HCT116 (cell line): Measurements from ENCODE around the gene ANKRD10. TPM values are rescaled to one million over a fixed set of nuclear protein-coding genes. Genes with fewer than 3 reads are reported as not detected.
A peak's percentile ranks its signal among the peaks of the same experiment; 100 is the strongest.

ENCODE experiments used
- ATAC-seq: fragments of 200-7000 bp; cut with Tn5 transposase; 2 replicates; pipeline ENCODE4 v1.9.1; 2020; ENCODE audit warnings: mild to moderate bottlenecking, moderate library complexity
- BruUV-seq: library from RNA; stranded (reverse); fragments of 400-500 nt; replicated peaks from 2 replicates; lab custom pipeline; 2021; lab: Mats Ljungman, UMichigan
- CTCF ChIA-PET: fragments of 300-600 bp; sonication (Branson Sonifier 250); formaldehyde crosslinking; loops from one replicate; lab custom pipeline; 2021; ENCODE audit warnings: antibody characterized with exemption; lab: Charles Lee
- POLR2A ChIA-PET: fragments of 300-600, 350-600 bp; sonication (Branson Sonifier 250); formaldehyde crosslinking; loops from one replicate; lab custom pipeline; 2021; ENCODE audit warnings: antibody characterized with exemption; lab: Charles Lee
- RAD21 ChIA-PET, 2 experiments: fragments of 300-600 bp; sonication (Branson Sonifier 250); formaldehyde crosslinking; loops; one replicate each; lab custom pipeline; 2023; ENCODE audit warnings: low total read pairs in 2 of 2; ENCODE audit not compliant: uncharacterized antibody in 2 of 2, unreplicated experiment in 2 of 2, low non-redundant PET in 1 of 2; lab: Charles Lee
- DNase-seq: peaks from one replicate; pipeline ENCODE4 v3.0.0-alpha.2; 2010; ENCODE audit warnings: low read depth, low spot score
- H2AFZ ChIP-seq: fragments of 200-600 bp; shearing (Covaris generic), sonication (generic); 2 replicates; pipeline ENCODE4 v1.6.1; 2017; ENCODE audit warnings: low read depth, mixed run types, mixed read lengths, antibody characterized with exemption, low read length; ENCODE audit not compliant: poor library complexity, severe bottlenecking
- H3K27ac ChIP-seq: 2 replicates; pipeline ENCODE4 v1.5.1; 2012; ENCODE audit warnings: low read depth, low read length
- H3K27me3 ChIP-seq: fragments of 200-600 bp; sonication (generic); 2 replicates; pipeline ENCODE4 v1.6.1; 2016; ENCODE audit warnings: mixed run types, low read length, mixed read lengths; ENCODE audit not compliant: insufficient read depth
- H3K36me3 ChIP-seq, 2 experiments: fragments of 200-500 bp in 1 of 2; fragments of 200-600 bp in 1 of 2; sonication (Bioruptor generic) in 1 of 2; sonication (generic) in 1 of 2; 2 replicates each; pipeline versions ENCODE4 v1.5.1 to v1.6.1; 2014 to 2016; ENCODE audit warnings: low read length in 2 of 2, inconsistent platforms in 1 of 2, mixed read lengths in 1 of 2, mixed run types in 1 of 2; ENCODE audit not compliant: insufficient read depth in 2 of 2, control insufficient read depth in 1 of 2
- H3K4me1 ChIP-seq, 2 experiments: fragments of 200-600 bp in 1 of 2; sonication (generic) in 1 of 2; 2 replicates each; pipeline versions ENCODE4 v1.5.1 to v1.6.1; 2012 to 2017; ENCODE audit warnings: low read length in 2 of 2, inconsistent platforms in 1 of 2, mild to moderate bottlenecking in 1 of 2, mixed read lengths in 1 of 2, mixed run types in 1 of 2, moderate library complexity in 1 of 2; ENCODE audit not compliant: insufficient read depth in 2 of 2, control insufficient read depth in 1 of 2
- H3K4me2 ChIP-seq: fragments of 200-600 bp; sonication (generic); 2 replicates; pipeline ENCODE4 v1.6.1; 2017; ENCODE audit warnings: mixed run types, low read length, mixed read lengths
- H3K4me3 ChIP-seq, 2 experiments: fragments of 200-600 bp in 1 of 2; sonication (generic) in 1 of 2; replicated peaks in 1 of 2; 2 replicates each; pipeline ENCODE4 v1.5.1; 2011 to 2016; ENCODE audit warnings: low read length in 2 of 2, control low read depth in 1 of 2, low read depth in 1 of 2, mild to moderate bottlenecking in 1 of 2, mixed read lengths in 1 of 2, mixed run types in 1 of 2
- H3K79me2 ChIP-seq: fragments of 200-600 bp; sonication (generic); 2 replicates; pipeline ENCODE4 v1.6.1; 2017; ENCODE audit warnings: mild to moderate bottlenecking, mixed run types, low read length, moderate library complexity, mixed read lengths; ENCODE audit not compliant: insufficient read depth
- H3K9ac ChIP-seq: fragments of 200-600 bp; sonication (generic); 2 replicates; pipeline ENCODE4 v1.6.1; 2016; ENCODE audit warnings: low read length, mixed read lengths
- H3K9me2 ChIP-seq: fragments of 200-600 bp; sonication (generic), shearing (Covaris generic); 2 replicates; pipeline ENCODE4 v1.6.1; 2017; ENCODE audit warnings: mixed run types, mild to moderate bottlenecking, moderate library complexity; ENCODE audit not compliant: insufficient read depth
- H3K9me3 ChIP-seq, 2 experiments: fragments of 200-500 bp in 1 of 2; fragments of 200-600 bp in 1 of 2; sonication (Bioruptor generic) in 1 of 2; sonication (generic) in 1 of 2; 2 replicates each; pipeline ENCODE4 v1.6.1; 2014 to 2017; ENCODE audit warnings: low read length in 2 of 2, mixed read lengths in 2 of 2, inconsistent platforms in 1 of 2, low read depth in 1 of 2, mild to moderate bottlenecking in 1 of 2, mixed run types in 1 of 2, moderate library complexity in 1 of 2; ENCODE audit not compliant: control insufficient read depth in 1 of 2, insufficient read depth in 1 of 2
- H4K20me1 ChIP-seq: fragments of 200-600 bp; sonication (generic), shearing (Covaris generic); 2 replicates; pipeline ENCODE4 v1.6.1; 2017; ENCODE audit warnings: mixed run types, mild to moderate bottlenecking, moderate library complexity; ENCODE audit not compliant: insufficient read depth
- CTCF ChIP-seq, 3 experiments: fragments of 200-600 bp in 1 of 3; sonication (generic) in 1 of 3; IDR thresholded peaks in 2 of 3; conservative IDR thresholded peaks in 1 of 3; 2 replicates each; pipeline ENCODE4 v1.5.1; 2012 to 2017; ENCODE audit warnings: low read depth in 2 of 3, low read length in 2 of 3, antibody characterized with exemption in 1 of 3, borderline replicate concordance in 1 of 3, control low read depth in 1 of 3, mild to moderate bottlenecking in 1 of 3, mixed read lengths in 1 of 3, mixed run types in 1 of 3, moderate library complexity in 1 of 3; ENCODE audit not compliant: insufficient read depth in 1 of 3
- EGR1 ChIP-seq: IDR thresholded peaks from 2 replicates; pipeline ENCODE4 v1.6.1; 2012; ENCODE audit warnings: low read depth
- EZH2 ChIP-seq: fragments of 200-600 bp; sonication (generic); IDR thresholded peaks from 2 replicates; pipeline ENCODE4 v1.6.1; 2017; ENCODE audit warnings: antibody characterized with exemption, mixed run types
- FOSL1 ChIP-seq: IDR thresholded peaks from 2 replicates; pipeline ENCODE4 v1.6.1; 2012; ENCODE audit warnings: low read depth
- MAX ChIP-seq: IDR thresholded peaks from 2 replicates; pipeline ENCODE4 v1.6.1; 2012
- POLR2A ChIP-seq: IDR thresholded peaks from 2 replicates; pipeline ENCODE4 v1.7.0; 2011; ENCODE audit warnings: borderline replicate concordance; ENCODE audit not compliant: insufficient read depth, insufficient read length; ENCODE audit errors: extremely low read depth
- POLR2AphosphoS5 ChIP-seq: IDR thresholded peaks from 2 replicates; pipeline ENCODE4 v1.6.1; 2011; ENCODE audit warnings: mild to moderate bottlenecking, low read depth, low read length, moderate library complexity
- RAD21 ChIP-seq: IDR thresholded peaks from 2 replicates; pipeline ENCODE4 v1.6.1; 2012; ENCODE audit warnings: low read depth, mild to moderate bottlenecking
- SP1 ChIP-seq: IDR thresholded peaks from 2 replicates; pipeline ENCODE4 v1.6.1; 2012; ENCODE audit warnings: low read depth
- TCF7L2 ChIP-seq: IDR thresholded peaks from 2 replicates; pipeline ENCODE4 v1.7.0; 2011; ENCODE audit warnings: borderline replicate concordance, inconsistent platforms; ENCODE audit not compliant: insufficient read depth, insufficient read length; ENCODE audit errors: extremely low read depth
- ZBTB33 ChIP-seq: IDR thresholded peaks from 2 replicates; pipeline ENCODE4 v1.6.1; 2011; ENCODE audit warnings: mild to moderate bottlenecking, low read length, moderate library complexity; ENCODE audit not compliant: insufficient replicate concordance; ENCODE audit errors: extremely low read depth
- ZFX ChIP-seq: fragments of 450-650 bp; IDR thresholded peaks from 2 replicates; pipeline ENCODE4 v1.6.1; 2017
- intact Hi-C: fragments of 100-400 bp; cut with micrococcal nuclease; formaldehyde crosslinking; loops from 2 replicates; pipeline ENCODE4 v1.10.0; 2022
- total RNA-seq: library from RNA; stranded (reverse); gene quantifications from one replicate; pipeline ENCODE4 v1.2.1, GENCODE V29; 2021; ENCODE audit not compliant: unreplicated experiment

ANKRD10 gene
- total RNA-seq, 1 experiment from 2014 or later = 173 TPM

- Histone ChIP-seq H3K27me3 (no peaks in the 10 kb centered on the region), H2AFZ (no peak overlapping the region), H4K20me1 (no peaks in the 10 kb centered on the region), H3K4me1 (peaks cover 19 to 57% of the 10 kb centered on the region in 2 experiments), H3K27ac (peak overlapping the region; percentile 85), H3K4me2 (peak overlapping the region; percentile 78), H3K9ac (peak overlapping the region; percentile 69), H3K36me3 (no peaks in the 10 kb centered on the region), H3K4me3 (peak overlapping the region; percentile 61 to 62), H3K9me3 (no peaks in the 10 kb centered on the region), H3K9me2 (no peaks in the 10 kb centered on the region), H3K79me2 (no peaks in the 10 kb centered on the region)
- ATAC-seq (peak; percentile 81), DNase-seq (peak; percentile 99)
- TSS peak; percentile 83 for BruUV-seq
- POLR2A ChIA-PET = interaction anchor here (1.0 to 1.5 kb wide), 6 partner anchors 10 to 158 kb away, joined by 3 to 9 read pairs (median 4); partner anchors contain the start of gene ANKRD10
- RAD21 ChIA-PET = no interaction called here
- TF ChIP-seq CTCF (IDR thresholded peaks at IDR 0.05 in 2 of 3, conservative IDR thresholded peaks at IDR 0.05 in 1 of 3; ENCODE audit: borderline replicate concordance in 1 of 3, insufficient read depth in 1 of 3, low read depth in 2 of 3, low read length in 2 of 3) (no peak), SP1 (no peak), EZH2 (no peak), EGR1 (no peak), POLR2AphosphoS5 (peak; percentile 88), TCF7L2 (peak; percentile 81), MAX (no peak), FOSL1 (no peak), ZFX (0 out of 2 replicates have a peak, but pooled peaks have one; percentile 12), ZBTB33 (peak; percentile 85), POLR2A (peak; percentile 36), RAD21 (no peak)
- intact Hi-C loops = loop anchor here (1.0 to 2.0 kb wide), 3 partner anchors 38 to 163 kb away; partner anchors contain the start of gene CARS2
- CTCF ChIA-PET = no interaction called here
Observed at GRCh38 chr13:110869805-110870706, 44.8 kb downstream of the ANKRD10 start.
